ENCODE results near the gene MGAT4C. TPM values are rescaled to one million over a fixed set of nuclear protein-coding genes. Genes with fewer than 3 reads are reported as not detected.

Gene MGAT4C
- total RNA-seq, 1 experiment from 2014 or later = not detected

DNA sequence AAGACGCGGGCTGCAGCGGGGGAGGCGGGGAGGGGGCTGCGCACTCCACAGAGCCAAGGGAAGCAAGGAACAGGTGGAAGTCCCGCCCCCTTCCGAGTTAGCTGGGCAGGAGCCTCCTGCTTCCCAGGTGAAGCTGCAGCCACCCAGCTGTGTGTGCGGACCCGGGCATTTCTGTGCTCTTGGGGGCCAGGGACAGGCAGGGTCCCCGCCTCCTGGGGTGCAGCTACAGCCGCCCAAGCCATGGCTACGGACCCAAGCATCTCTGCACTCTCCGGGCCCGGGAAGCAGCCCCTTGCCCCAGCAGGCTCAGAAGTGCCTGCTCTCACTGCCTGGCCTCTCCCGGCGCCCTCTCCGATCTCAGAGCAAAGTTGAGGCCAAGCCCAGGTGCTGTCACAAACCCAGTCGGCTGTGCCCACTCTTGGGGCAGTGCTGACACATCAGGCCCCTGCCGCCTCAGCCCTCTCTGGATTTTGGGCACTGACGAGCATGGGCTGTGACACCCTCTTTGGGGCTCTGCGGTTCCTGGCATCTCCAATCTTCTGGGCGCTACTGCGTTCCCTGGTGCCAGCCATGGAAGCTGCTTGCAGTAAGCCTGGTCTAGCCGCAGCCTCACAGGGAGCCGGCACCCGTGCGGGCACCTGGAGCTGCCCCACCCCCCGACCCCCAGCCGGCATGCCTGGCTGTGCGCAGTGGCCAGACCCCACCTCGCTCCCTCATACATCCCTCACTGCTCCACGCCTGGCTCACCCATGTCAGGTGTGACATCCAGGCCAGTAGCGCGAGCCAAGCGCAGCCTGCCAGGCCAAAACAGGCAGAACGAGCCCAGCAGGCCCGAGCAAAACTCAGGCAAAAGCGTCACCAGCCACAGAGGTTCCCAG is 8.5 kb upstream of the MGAT4C start:
- Histone ChIP-seq H3K27ac (ENCODE audit: low read length) (no peak overlapping the region), H3K79me2 (ENCODE audit: low read length) (no peaks in the 10 kb centered on the region), H3K9ac (ENCODE audit: low read length) (no peak overlapping the region), H2AFZ (ENCODE audit: low read length) (peak overlapping the region; percentile 18; the same call in 1 of the 2 replicates), H3K4me2 (ENCODE audit: low read depth, low read length, poor library complexity, severe bottlenecking) (no peak overlapping the region), H3K9me2 (replicated peaks; ENCODE audit: insufficient read depth, low read length) (no peaks in the 10 kb centered on the region), H3K36me3 (ENCODE audit: insufficient read depth, low read length) (no peaks in the 10 kb centered on the region), H3K4me1 (ENCODE audit: low read length) (peaks cover 5% of the 10 kb centered on the region; the same call in 1 of the 2 replicates), H3K9me3 (ENCODE audit: low read length) (peaks cover 11% of the 10 kb centered on the region; the same call in 1 of the 2 replicates), H4K20me1 (ENCODE audit: insufficient read depth, low read depth, low read length) (no peaks in the 10 kb centered on the region), H3K27me3 (ENCODE audit: low read length) (no peaks in the 10 kb centered on the region), H3K4me3 (ENCODE audit: low read length) (no peak overlapping the region)
- DNase-seq = no peak

DNA sequence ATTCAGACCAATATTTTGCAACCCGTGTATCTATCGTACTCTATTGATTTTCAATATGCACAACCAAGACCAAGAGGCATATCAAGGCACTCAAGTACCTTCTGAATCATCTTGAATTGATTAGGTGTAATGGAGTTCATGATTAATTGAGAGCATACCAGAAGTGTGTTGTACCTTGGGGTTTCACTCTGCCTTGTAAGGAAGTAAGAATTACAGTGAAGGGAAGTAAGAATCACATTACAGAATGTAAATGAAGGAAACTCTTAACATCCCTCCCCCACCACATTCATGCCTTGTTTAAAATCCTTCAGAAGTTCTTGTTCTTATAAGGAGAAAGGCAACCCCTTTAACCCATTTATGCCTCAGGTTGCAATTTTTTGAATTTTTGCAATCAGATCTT is 5.4 kb upstream of the MGAT4C start:
- Histone ChIP-seq H3K4me3 (ENCODE audit: low read length) (no peak overlapping the region), H3K9ac (ENCODE audit: low read length) (no peak overlapping the region), H3K36me3 (ENCODE audit: insufficient read depth, low read length) (no peaks in the 10 kb centered on the region), H3K4me1 (ENCODE audit: low read length) (peaks cover 5% of the 10 kb centered on the region; the same call in 1 of the 2 replicates), H2AFZ (ENCODE audit: low read length) (no peak overlapping the region), H3K27ac (ENCODE audit: low read length) (no peak overlapping the region), H3K9me2 (replicated peaks; ENCODE audit: insufficient read depth, low read length) (no peaks in the 10 kb centered on the region), H3K9me3 (ENCODE audit: low read length) (peaks cover 7% of the 10 kb centered on the region; the same call in 1 of the 2 replicates), H3K79me2 (ENCODE audit: low read length) (no peaks in the 10 kb centered on the region), H4K20me1 (ENCODE audit: insufficient read depth, low read depth, low read length) (no peaks in the 10 kb centered on the region), H3K4me2 (ENCODE audit: low read depth, low read length, poor library complexity, severe bottlenecking) (no peak overlapping the region), H3K27me3 (ENCODE audit: low read length) (no peaks in the 10 kb centered on the region)
- DNase-seq = peak; percentile 42

DNA sequence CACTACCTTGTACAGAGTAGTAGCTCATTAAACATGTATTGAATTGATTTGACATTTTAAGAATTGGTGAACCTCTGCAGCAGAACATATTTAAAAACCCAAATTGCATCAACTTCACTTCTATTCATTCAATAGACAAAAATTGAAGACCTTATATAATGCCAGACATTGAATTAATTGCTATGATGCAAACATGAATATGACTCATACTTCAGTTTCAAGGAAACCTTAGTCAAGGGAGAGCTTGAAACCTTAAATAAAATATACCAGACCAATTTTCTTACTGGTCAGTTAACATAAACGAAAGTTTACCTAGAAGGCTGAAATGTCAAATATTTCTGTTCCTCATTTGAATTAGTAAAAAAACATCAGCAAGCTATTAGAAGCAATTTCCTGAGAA is 5.0 kb upstream of the MGAT4C start:
- Histone ChIP-seq H3K27ac (ENCODE audit: low read length) (no peak overlapping the region), H3K4me1 (ENCODE audit: low read length) (peaks cover 5% of the 10 kb centered on the region; the same call in 1 of the 2 replicates), H3K9me2 (replicated peaks; ENCODE audit: insufficient read depth, low read length) (no peaks in the 10 kb centered on the region), H3K79me2 (ENCODE audit: low read length) (no peaks in the 10 kb centered on the region), H4K20me1 (ENCODE audit: insufficient read depth, low read depth, low read length) (no peaks in the 10 kb centered on the region), H3K4me2 (ENCODE audit: low read depth, low read length, poor library complexity, severe bottlenecking) (no peak overlapping the region), H2AFZ (ENCODE audit: low read length) (no peak overlapping the region), H3K27me3 (ENCODE audit: low read length) (no peaks in the 10 kb centered on the region), H3K36me3 (ENCODE audit: insufficient read depth, low read length) (no peaks in the 10 kb centered on the region), H3K9ac (ENCODE audit: low read length) (no peak overlapping the region), H3K9me3 (ENCODE audit: low read length) (peaks cover 3% of the 10 kb centered on the region; the same call in 1 of the 2 replicates), H3K4me3 (ENCODE audit: low read length) (no peak overlapping the region)
- no peak for DNase-seq

DNA sequence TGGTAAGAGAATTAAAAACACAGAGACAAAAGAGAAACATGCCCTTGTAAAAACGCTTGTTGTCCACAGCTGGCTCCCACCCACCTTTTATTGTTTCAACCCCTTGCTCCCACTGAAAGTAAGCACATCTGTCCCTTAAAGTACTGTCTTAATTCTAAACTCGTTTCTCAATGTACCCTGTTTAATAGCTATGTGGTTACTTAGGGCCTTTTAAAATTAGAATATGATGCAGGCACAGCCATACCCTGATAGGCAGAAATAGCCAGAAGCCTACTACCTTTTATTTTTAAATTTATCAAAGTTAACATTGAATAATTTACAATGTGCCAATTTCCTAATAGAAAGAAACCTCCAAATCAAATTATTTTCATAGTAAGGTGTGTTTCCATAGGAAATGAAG is 4.0 kb upstream of the MGAT4C start:
- H3K79me2 ChIP-seq (ENCODE audit: low read length) = no peaks in the 10 kb centered on the region
- H3K9ac ChIP-seq (ENCODE audit: low read length) = no peak overlapping the region
- H2AFZ ChIP-seq (ENCODE audit: low read length) = no peak overlapping the region
- no peaks in the 10 kb centered on the region for H3K9me3 ChIP-seq (ENCODE audit: low read length)
- peaks cover 5% of the 10 kb centered on the region; the same call in 1 of the 2 replicates for H3K4me1 ChIP-seq (ENCODE audit: low read length)
- no peak overlapping the region for H3K27ac ChIP-seq (ENCODE audit: low read length)
- H3K27me3 ChIP-seq (ENCODE audit: low read length) = no peaks in the 10 kb centered on the region
- no peaks in the 10 kb centered on the region for H3K36me3 ChIP-seq (ENCODE audit: insufficient read depth, low read length)
- H4K20me1 ChIP-seq (ENCODE audit: insufficient read depth, low read depth, low read length) = no peaks in the 10 kb centered on the region
- no peaks in the 10 kb centered on the region for H3K9me2 ChIP-seq (replicated peaks; ENCODE audit: insufficient read depth, low read length)
- DNase-seq = no peak
- no peak overlapping the region for H3K4me3 ChIP-seq (ENCODE audit: low read length)
- H3K4me2 ChIP-seq (ENCODE audit: low read depth, low read length, poor library complexity, severe bottlenecking) = no peak overlapping the region

DNA sequence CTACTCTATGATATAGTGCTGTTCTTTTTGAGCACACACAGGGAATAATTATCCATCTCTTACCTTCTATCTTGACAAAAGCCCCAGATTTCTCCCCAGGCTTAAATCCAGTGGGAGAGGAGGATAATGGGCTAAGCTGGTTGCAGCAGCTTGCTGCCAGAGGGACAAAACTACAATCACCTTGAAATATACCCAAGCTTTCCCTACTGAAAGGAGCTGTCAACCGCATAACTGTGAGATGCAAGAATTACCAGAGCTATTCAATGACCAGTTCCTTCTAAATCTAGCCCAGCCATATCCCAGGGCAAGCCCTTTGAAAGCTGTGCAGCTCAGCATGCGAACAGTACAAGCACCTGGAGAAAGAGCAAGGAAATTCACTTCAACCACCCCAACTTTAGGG is 943 bp upstream of the MGAT4C start:
- no peak overlapping the region for H3K27ac ChIP-seq (ENCODE audit: low read length)
- no peaks in the 10 kb centered on the region for H3K9me2 ChIP-seq (replicated peaks; ENCODE audit: insufficient read depth, low read length)
- H4K20me1 ChIP-seq (ENCODE audit: insufficient read depth, low read depth, low read length) = no peaks in the 10 kb centered on the region
- H2AFZ ChIP-seq (ENCODE audit: low read length) = no peak overlapping the region
- no peak for DNase-seq
- H3K36me3 ChIP-seq (ENCODE audit: insufficient read depth, low read length) = no peaks in the 10 kb centered on the region
- no peaks in the 10 kb centered on the region for H3K9me3 ChIP-seq (ENCODE audit: low read length)
- H3K4me3 ChIP-seq (ENCODE audit: low read length) = no peak overlapping the region
- H3K27me3 ChIP-seq (ENCODE audit: low read length) = no peaks in the 10 kb centered on the region
- H3K9ac ChIP-seq (ENCODE audit: low read length) = no peak overlapping the region
- no peaks in the 10 kb centered on the region for H3K79me2 ChIP-seq (ENCODE audit: low read length)
- peaks cover 5% of the 10 kb centered on the region; the same call in 1 of the 2 replicates for H3K4me1 ChIP-seq (ENCODE audit: low read length)
- H3K4me2 ChIP-seq (ENCODE audit: low read depth, low read length, poor library complexity, severe bottlenecking) = no peak overlapping the region

DNA sequence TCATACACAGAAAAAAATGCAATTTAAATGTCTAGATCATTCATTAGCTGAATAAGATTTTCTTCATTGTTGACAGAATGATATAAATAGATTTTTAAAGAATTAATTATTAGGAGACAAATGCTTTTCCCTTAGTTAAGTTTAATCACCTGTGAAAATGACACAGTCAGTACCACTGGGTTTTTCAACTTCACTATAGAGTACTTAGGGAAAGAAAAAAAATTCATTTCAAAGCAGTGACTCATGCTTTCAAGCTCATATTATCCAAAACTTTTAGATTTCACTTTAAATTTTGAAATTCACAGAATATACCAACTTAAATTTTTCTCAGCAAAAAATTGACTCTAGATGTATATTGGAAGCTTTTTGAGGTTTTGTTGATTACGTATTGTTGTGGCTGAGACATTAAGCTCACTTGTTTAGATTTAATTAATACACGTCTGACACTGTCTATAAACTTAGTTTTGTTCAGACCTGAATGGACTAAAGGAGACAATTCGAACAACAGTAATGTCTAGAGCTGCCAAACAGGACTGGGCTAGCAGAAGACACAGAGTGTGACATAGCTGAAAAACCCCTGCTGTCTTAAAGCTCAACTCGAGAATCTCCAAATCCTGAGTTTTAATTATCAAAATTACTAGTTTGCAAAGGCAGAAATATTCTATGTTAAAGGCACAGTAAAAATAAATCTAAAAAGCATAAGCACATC is 1.6 kb downstream of the MGAT4C start:
- Histone ChIP-seq H3K4me2 (ENCODE audit: low read depth, low read length, poor library complexity, severe bottlenecking) (no peak overlapping the region), H3K9me3 (ENCODE audit: low read length) (no peaks in the 10 kb centered on the region), H3K9me2 (replicated peaks; ENCODE audit: insufficient read depth, low read length) (no peaks in the 10 kb centered on the region), H3K79me2 (ENCODE audit: low read length) (no peaks in the 10 kb centered on the region), H3K36me3 (ENCODE audit: insufficient read depth, low read length) (no peaks in the 10 kb centered on the region), H4K20me1 (ENCODE audit: insufficient read depth, low read depth, low read length) (no peaks in the 10 kb centered on the region), H3K27ac (ENCODE audit: low read length) (no peak overlapping the region), H3K9ac (ENCODE audit: low read length) (no peak overlapping the region), H3K4me3 (ENCODE audit: low read length) (no peak overlapping the region), H3K27me3 (ENCODE audit: low read length) (no peaks in the 10 kb centered on the region), H3K4me1 (ENCODE audit: low read length) (no peaks in the 10 kb centered on the region), H2AFZ (ENCODE audit: low read length) (no peak overlapping the region)
- no peak for DNase-seq

DNA sequence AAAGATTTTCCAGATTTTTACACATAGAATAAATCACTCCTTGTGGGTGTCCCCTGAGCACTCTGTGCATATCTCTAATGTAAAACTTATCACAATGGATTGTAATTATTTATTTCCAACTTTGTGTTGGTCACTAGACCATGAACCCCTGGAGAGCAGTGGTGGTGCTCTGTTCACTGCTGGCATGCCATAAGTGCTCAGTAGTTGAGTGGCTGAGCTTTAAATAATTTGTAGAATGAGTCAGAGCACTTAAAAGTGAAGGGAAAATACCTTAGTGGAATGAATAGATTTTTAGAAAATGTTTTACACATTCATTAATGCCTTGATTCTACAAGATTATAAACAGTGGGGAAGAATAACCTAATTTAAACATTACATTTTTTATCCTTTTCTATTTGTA is 6.3 kb downstream of the MGAT4C start:
- H3K79me2 ChIP-seq (ENCODE audit: low read length) = no peaks in the 10 kb centered on the region
- DNase-seq = no peak
- no peaks in the 10 kb centered on the region; the same call in 1 of the 2 replicates for H3K9me3 ChIP-seq (ENCODE audit: low read length)
- no peaks in the 10 kb centered on the region for H3K27me3 ChIP-seq (ENCODE audit: low read length)
- H3K36me3 ChIP-seq (ENCODE audit: insufficient read depth, low read length) = no peaks in the 10 kb centered on the region
- H3K27ac ChIP-seq (ENCODE audit: low read length) = no peak overlapping the region
- H4K20me1 ChIP-seq (ENCODE audit: insufficient read depth, low read depth, low read length) = no peaks in the 10 kb centered on the region
- H3K9ac ChIP-seq (ENCODE audit: low read length) = no peak overlapping the region
- no peak overlapping the region for H2AFZ ChIP-seq (ENCODE audit: low read length)
- H3K9me2 ChIP-seq (replicated peaks; ENCODE audit: insufficient read depth, low read length) = no peaks in the 10 kb centered on the region
- H3K4me2 ChIP-seq (ENCODE audit: low read depth, low read length, poor library complexity, severe bottlenecking) = no peak overlapping the region
- H3K4me1 ChIP-seq (ENCODE audit: low read length) = no peaks in the 10 kb centered on the region
- H3K4me3 ChIP-seq (ENCODE audit: low read length) = no peak overlapping the region

DNA sequence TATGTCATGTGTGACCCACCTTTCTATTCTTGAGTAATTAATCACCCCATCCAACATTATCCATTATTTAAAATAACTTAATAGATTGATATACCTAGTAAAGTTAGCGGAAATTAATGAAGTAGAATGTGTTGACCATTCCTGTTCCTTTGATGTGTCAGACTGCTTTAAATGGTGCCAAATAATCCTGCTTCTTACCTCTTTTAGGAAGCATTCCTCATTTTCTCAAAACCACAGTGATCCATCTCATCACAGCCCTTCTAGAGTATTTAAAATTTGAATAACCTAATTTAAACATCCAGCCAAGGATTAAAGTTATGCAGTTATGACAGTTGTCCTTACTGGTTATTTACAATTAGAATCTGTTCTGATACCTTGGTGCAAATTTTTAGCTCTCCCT is 6.9 kb downstream of the MGAT4C start:
- Histone ChIP-seq H3K27ac (ENCODE audit: low read length) (no peak overlapping the region), H3K79me2 (ENCODE audit: low read length) (no peaks in the 10 kb centered on the region), H3K4me2 (ENCODE audit: low read depth, low read length, poor library complexity, severe bottlenecking) (no peak overlapping the region), H3K4me3 (ENCODE audit: low read length) (no peak overlapping the region), H3K4me1 (ENCODE audit: low read length) (no peaks in the 10 kb centered on the region), H2AFZ (ENCODE audit: low read length) (no peak overlapping the region), H3K27me3 (ENCODE audit: low read length) (no peaks in the 10 kb centered on the region), H3K9me3 (ENCODE audit: low read length) (no peaks in the 10 kb centered on the region; the same call in 1 of the 2 replicates), H3K9ac (ENCODE audit: low read length) (no peak overlapping the region), H4K20me1 (ENCODE audit: insufficient read depth, low read depth, low read length) (no peaks in the 10 kb centered on the region), H3K9me2 (replicated peaks; ENCODE audit: insufficient read depth, low read length) (no peaks in the 10 kb centered on the region), H3K36me3 (ENCODE audit: insufficient read depth, low read length) (no peaks in the 10 kb centered on the region)
- DNase-seq = no peak
